HG02678 (cell line): ENCODE data around the gene HMCN1.

Source experiments
- ATAC-seq: cut with Tn5 transposase; IDR thresholded peaks from one replicate; pipeline ENCODE4 v1.9.1; 2021; ENCODE audit warnings: mild to moderate bottlenecking, moderate library complexity; ENCODE audit not compliant: unreplicated experiment

Gene HMCN1

DNA sequence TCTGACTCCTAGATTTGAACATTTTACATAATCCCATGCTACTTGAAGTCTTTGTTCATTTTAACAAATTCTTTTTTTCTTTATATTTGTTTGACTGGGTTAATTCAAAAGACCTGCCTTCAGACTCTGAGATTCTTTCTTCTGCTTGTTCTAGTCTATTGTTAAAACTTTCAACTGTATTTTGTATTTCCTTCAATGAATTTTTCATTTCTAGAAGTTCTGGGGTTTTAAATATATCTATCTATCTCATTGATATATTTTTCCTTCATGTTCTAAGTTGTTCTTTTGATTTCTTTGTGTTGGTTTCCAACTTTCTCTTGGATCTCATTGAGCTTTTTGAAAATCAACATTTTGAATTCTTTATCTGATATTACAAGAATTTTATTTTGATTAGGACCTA lies 64.3 kb downstream of the HMCN1 start:
- ATAC-seq = no peak

- ATAC-seq = no peak
These were observed 69.0 kb downstream of the HMCN1 start for GRCh38 chr1:185803241-185803640.

DNA sequence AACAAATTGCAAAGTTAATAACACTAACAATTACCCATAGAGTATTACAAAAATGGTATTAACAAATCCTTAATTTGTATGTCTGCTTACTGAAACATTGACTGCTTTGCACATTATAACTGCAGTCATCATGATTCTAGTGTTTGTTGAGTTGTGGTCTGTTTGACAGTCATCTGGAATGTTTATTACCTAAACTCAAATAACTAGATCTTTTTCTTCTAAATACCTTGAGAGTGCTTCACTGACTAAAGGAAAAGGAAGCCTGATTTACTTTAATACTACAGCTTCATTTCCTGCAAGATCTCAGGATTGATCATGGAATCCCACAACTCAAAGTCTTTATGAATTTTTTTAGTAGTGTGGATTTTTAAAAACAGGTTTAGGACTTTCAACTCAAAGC lies 70.0 kb downstream of the HMCN1 start:
- ATAC-seq = no peak

- ATAC-seq = no peak
These were observed 70.4 kb downstream of the HMCN1 start for GRCh38 chr1:185804608-185805007.

- no peak for ATAC-seq
These were observed 73.1 kb downstream of the HMCN1 start for GRCh38 chr1:185807275-185807674.

DNA sequence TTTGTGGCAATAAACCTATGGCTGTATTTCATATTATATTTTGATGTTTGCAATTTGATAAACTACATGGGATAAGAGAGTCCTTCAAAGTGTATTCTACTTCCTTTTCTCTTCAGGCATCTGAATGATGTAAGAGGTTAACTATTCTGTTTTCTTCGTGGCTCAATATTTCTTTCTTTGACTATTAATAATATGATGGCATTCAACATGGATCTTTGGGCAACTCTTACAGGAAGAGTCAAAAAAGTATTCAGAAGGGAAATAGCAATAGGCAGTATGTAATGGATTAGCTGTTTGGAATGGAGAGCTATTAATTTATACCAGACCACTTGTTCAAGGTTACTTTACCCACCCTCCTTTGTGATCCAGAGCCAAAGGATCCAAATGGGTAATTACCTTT lies 74.4 kb downstream of the HMCN1 start:
- ATAC-seq = no peak

GRCh38 chr1:185811073-185811709 lies 77.0 kb downstream of the HMCN1 start:
- ATAC-seq = no peak

- ATAC-seq = no peak
These were observed 78.7 kb downstream of the HMCN1 start for GRCh38 chr1:185812934-185813333.

GRCh38 chr1:185813401-185813979 lies 79.3 kb downstream of the HMCN1 start:
- ATAC-seq = no peak

DNA sequence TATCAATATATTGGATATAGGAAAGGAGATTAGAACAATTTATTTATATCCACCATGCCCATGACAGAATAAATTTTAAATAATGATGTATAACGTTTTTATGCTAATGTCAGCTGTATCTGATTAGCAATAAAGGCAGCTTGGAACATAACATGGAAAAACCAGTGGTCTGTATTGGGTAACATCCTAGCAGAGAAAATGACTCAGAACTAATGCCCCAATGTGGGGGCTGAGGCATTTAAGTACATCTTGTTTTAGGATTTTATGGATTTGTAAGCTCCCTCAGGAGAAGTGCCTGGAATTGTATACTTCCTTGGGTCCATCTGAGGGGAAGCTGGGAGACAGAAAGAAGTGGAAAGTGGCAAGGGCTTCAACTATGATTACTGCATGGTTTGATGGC lies 82.3 kb downstream of the HMCN1 start:
- no peak for ATAC-seq

DNA sequence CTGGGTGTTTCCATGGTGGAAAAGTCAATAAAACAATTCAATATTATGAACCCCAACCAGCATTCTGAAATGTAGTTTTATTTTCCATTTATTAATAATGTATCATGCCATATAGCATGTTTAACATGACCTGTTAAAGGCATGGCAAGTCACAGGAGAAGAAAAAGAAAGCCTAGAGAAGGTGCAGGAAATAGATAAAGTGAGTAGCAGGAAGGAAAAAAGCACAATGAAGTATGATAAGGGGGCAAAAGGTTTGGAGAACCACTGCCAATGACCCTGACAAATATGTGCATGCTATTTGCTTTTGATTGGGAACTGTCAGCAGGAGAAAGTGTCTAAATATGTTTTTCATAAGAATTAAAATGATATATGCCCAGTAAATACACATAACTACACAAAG lies 85.6 kb downstream of the HMCN1 start:
- no peak for ATAC-seq

GRCh38 chr1:185821612-185822385 lies 87.6 kb downstream of the HMCN1 start:
- ATAC-seq = no peak

- no peak for ATAC-seq
These were observed 89.3 kb downstream of the HMCN1 start for GRCh38 chr1:185823467-185823866.

DNA sequence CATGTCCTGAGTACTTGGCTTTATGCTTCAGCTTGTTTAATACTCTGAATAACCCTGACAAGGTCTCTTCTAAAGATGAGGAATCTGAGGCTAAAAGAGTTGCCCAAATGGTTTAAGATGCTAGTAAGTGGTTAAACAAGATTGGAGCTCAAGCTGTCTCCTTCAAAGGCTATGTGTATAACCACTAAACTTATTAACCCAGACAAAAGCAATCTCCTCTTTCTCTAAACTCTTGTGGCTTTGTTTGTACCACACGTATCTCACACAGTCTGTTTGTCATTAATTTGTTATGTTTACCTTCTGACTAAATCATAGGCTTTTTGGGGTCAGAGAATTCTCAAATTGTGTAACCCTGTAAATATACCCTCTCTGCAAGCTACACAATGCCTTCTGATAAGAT lies 89.9 kb downstream of the HMCN1 start:
- no peak for ATAC-seq

DNA sequence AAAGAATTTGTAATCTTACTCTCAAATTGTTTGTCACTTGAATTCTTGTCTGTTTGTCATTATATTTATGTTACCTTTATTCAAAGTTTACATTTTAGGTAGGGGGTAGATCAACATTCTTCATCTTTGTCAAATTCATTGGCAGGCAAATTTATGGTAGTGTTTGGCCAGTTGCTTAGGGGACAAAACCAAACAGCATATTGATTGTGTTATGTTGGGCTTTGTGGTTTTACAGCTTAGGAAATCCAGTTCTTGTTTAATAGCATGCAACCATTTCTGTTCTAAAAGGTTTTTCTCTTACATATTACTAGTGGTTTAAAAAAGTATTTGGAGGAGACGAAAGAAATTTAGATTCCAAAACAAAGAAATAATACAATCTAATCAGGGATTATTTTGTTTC lies 91.4 kb downstream of the HMCN1 start:
- no peak for ATAC-seq

DNA sequence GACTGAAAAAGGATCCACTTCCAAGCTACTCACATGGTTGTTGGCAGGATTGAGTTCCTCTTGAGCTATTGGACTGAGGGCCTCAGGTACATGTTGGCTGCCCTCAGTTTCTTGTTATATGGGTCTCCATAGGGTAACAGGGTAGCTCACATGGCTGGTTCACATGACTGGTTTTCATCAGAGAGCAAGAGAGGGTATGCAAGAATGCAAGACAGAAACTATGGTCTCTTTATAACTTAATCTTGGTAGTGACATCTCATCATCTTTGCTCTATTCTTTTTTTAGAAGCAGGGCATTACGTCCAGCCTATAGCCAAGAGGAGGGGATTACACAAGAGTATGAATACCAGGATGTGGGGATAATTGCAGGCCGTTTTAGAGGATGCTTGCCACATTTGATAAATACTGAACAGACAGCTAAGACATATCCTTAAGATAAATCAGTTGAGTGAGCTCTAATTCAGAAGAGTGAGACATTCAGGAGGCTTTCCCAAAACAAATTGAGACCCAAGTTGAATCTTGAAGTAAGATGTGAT lies 100.2 kb downstream of the HMCN1 start:
- ATAC-seq = no peak

DNA sequence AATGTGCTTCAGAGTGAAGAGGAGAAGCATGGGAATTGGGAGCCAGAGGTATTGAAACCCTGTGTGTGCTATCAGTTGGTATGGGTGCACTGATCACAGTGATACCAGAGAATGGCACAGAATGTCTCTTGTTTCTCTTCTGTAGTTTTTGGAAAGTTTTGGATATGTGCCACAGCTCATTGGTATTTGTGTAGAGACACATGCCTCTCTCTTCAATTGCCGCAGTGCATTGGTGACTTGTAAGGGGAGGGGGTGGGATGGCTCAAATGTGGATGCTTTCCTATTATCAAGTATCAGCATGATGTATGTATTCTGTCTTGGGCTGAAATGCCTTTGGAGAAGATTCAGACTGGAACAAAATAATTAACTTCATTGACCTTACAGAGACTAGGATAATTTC lies 101.0 kb downstream of the HMCN1 start:
- ATAC-seq = no peak

DNA sequence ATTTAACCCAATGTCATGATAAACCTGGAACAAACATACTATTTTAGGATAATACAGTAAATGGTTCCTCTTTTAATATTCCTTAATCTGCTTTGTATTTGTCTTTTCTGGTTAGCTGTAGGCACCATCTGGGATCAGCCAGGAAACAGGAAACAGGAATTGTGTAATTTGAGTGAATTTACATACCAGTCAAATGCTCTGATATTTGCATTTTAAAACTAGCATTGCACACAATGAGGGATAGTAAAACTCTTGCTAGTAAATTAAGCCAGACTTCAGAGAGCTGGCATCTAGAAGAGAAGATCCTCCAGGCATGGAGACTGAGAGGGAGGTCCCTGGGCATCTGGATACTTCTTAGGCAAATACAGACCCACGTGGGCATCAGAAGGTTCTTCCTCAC lies 103.5 kb downstream of the HMCN1 start:
- ATAC-seq = no peak

DNA sequence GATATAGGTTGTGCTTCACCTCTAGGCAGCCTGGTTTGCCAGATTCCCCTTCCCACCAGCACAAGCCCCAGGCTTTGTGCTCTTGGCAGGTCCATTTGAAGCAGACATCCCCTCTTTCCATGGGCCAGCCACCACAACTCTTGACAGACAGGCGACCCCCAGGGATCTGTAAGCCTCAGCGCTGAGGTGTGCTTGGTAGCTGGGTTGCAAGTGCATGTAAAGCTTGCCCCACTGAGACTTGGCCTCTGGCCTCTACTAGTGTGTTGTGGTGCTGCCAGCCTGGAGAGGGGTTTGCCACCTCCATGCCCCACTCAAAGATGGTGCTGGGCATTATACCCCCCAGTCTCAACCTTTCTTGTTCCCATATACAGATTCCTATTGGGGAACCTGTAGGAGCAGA lies 103.9 kb downstream of the HMCN1 start:
- no peak for ATAC-seq

DNA sequence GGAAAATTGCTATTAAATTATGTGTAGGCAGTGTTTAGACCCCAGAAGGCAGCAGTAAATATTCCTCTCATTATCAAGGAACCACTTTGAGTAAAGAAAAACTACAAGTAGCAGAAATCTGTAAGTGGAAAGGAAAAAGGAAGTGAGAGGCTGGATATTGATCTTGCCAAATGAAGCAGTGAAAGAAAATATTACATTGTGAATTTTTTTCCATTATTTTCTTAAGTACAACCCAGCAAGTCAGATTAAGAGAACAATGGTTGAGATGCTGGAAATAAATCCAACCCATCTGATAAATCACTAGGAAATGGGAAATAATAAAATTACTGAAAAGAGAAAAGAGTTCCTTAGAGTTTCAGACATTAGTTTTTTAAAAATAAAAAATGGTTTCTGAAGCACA lies 106.7 kb downstream of the HMCN1 start:
- ATAC-seq = no peak

DNA sequence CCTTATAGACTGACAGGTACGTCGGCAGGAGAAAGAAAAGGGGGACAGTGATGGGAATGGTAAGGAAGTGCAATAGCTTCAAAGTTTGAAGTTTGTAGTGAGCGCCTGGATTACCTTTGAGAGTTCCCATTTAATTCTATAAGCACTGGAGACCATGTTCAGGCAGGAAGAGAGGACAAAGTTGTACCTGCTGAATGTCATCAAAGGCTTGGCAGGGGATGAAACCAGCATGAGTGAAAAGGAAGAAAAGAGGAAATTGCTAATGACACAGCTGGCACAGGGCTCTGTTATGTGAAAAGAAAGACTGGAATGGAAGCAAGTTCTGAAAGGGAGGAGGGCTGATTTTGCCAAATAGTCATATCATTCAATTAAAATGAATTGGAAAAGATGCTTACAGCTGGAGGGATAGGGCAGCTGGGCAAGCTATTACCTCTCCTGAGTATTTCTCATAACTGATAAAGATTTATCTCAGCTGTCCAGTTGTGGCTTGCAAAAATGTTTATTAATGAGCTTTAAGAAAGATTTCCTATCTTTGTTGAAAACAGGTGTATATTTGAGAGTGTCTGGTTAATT lies 109.2 kb downstream of the HMCN1 start:
- no peak for ATAC-seq

- no peak for ATAC-seq
These were observed 109.8 kb downstream of the HMCN1 start for GRCh38 chr1:185843986-185844385.
